Sigmoid colon (tissue), 4 donors: ENCODE data around the gene AAMDC.

Experiments used
- CTCF ChIP-seq, 4 experiments: fragments of 450-650 bp in 3 of 4; fragments of 200-600 bp in 1 of 4; IDR thresholded peaks; one replicate each; pipeline ENCODE4 v1.5.1; 2016 to 2019; ENCODE audit warnings: antibody characterized with exemption in 4 of 4, mild to moderate bottlenecking in 3 of 4, moderate library complexity in 2 of 4
- POLR2AphosphoS5 ChIP-seq, 4 donors: sonication (generic); formaldehyde crosslinking; IDR thresholded peaks; one replicate each; pipeline ENCODE4 v1.6.1; 2017; ENCODE audit warnings: antibody characterized with exemption in 4 of 4

DNA sequence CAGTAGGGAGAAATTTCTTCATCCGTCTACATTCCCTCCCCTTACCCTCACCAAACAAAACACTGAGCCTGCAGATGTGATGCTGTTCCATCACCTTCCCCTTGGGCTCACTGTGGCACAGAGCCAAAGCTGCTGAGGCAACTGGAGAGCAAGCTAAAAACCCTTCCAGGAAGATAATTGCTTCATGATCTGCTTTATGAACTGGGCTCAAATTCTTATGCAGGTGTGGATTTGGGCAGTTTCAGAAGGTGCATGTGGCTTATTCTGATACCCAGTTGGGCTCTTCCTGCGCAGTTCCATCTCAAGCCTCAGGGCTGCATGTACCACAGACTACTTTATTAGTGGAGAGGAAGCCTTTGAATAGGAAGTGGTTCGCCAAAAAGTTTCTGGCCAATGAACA is 58.3 kb downstream of the AAMDC start:
- TF ChIP-seq CTCF (IDR thresholded peaks at IDR 0.05), result no peak
- TF ChIP-seq POLR2AphosphoS5 (IDR thresholded peaks at IDR 0.05), result no peak
